GM18498 (cell line): ENCODE results near the gene MAPRE2.

ENCODE experiments used
- ATAC-seq: cut with Tn5 transposase; IDR thresholded peaks from one replicate; pipeline ENCODE4 v1.9.1; 2021; ENCODE audit warnings: mild to moderate bottlenecking, moderate library complexity; ENCODE audit not compliant: unreplicated experiment

Gene MAPRE2

GRCh38 chr18:35061336-35061735 is 20.1 kb downstream of the MAPRE2 start:
- no peak for ATAC-seq

DNA sequence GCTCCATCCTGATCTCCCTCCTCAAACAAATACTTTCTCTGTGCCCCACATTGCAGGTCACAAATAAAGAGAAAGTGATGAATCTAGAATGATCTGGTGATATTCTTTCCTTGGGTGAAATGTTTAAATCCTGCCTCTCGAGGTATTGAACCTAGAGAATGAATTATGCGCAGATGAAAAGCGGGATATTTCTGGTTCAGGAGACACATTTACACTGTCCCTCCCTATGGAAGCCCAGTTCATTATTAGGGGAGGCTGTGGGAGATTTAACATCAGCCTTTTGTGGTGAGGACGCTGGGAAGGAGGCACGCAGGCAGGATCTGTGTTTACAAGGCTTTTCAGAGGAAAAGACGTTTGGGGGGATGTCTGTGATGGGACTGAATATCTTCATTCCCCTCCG is 20.6 kb downstream of the MAPRE2 start:
- no peak for ATAC-seq

- no peak for ATAC-seq
Observed at GRCh38 chr18:35062408-35062807, 21.2 kb downstream of the MAPRE2 start.

DNA sequence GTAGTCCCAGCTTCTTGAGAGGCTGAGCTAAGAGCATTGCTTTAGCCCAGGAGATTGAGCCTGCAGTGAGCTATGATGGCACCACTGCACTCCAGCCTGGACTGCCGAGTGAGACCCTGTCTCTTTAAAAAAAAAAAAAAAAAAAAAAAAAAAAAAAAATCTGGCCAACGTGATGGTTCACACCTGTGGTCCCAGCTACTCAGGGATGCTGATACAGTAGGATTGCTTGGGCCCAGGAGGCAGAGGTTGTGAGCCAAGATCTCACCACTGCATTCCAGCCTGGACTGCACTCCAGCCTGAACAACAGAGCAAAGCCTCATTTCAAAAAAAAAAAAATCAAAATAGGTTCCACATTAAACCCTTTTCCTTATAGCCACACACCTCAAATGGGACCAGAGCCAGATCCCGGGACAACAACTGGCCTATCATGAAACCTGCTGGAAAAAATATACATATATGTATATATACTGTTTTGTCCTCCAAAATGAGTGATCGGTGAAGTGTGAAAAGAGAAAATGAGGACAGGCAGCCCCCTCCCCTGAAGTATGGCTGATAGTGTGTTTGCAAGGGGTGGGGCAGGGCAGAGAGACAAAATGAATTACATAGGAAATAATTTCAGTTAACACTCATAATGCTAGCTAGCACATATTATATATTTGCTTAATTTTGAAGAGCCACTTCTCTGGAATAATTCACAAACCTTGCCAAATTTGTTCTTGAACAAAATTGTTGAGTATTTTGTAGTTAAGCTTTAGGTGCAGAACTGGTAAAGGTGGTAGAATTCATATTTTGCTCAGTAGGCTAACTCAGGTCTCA is 22.9 kb downstream of the MAPRE2 start:
- no peak for ATAC-seq

GRCh38 chr18:35067454-35067853 is 26.2 kb downstream of the MAPRE2 start:
- no peak for ATAC-seq

- peak; percentile 76 for ATAC-seq
Observed at GRCh38 chr18:35071819-35072247, 30.6 kb downstream of the MAPRE2 start.

GRCh38 chr18:35072616-35073015 is 31.4 kb downstream of the MAPRE2 start:
- no peak for ATAC-seq

GRCh38 chr18:35073186-35074105 is 32.2 kb downstream of the MAPRE2 start:
- no peak for ATAC-seq

DNA sequence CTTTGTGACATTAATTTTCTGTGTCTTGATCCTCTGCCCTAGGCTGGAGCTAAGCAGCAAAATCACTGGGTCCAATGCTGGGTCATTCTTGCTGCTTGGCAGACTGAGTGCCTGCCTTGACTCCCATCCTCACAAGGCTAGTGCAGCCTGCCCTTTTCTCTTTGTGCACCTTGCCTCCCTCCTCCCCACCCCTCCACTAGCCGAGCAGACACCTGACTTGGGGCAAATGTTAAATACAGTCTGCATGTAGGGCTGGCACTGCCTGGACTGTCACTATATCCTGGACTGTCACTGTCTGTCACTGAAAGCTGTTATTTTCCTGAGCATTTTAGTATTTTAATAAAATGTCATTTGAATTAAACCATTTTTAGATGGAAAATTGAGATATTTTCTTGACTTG is 33.4 kb downstream of the MAPRE2 start:
- no peak for ATAC-seq

DNA sequence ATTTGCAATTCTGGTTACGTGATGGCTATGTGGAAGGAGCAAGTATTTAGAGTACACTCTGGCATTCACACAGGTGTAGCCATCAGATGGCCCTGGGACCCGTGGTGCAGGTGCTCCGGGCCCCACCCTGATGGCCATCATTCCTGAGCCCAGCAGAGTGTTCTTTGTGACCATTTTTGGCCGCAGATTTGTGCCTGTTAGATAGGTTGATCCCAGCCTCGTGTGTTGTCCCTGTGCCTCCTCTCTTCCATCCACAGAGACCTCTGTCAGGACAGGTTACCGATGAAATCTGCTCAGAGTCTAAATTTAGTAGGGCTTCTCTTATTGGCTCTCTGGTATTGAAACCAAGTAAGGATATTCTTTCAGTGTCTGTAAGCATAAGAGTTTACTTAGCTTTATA is 33.9 kb downstream of the MAPRE2 start:
- ATAC-seq, result no peak

DNA sequence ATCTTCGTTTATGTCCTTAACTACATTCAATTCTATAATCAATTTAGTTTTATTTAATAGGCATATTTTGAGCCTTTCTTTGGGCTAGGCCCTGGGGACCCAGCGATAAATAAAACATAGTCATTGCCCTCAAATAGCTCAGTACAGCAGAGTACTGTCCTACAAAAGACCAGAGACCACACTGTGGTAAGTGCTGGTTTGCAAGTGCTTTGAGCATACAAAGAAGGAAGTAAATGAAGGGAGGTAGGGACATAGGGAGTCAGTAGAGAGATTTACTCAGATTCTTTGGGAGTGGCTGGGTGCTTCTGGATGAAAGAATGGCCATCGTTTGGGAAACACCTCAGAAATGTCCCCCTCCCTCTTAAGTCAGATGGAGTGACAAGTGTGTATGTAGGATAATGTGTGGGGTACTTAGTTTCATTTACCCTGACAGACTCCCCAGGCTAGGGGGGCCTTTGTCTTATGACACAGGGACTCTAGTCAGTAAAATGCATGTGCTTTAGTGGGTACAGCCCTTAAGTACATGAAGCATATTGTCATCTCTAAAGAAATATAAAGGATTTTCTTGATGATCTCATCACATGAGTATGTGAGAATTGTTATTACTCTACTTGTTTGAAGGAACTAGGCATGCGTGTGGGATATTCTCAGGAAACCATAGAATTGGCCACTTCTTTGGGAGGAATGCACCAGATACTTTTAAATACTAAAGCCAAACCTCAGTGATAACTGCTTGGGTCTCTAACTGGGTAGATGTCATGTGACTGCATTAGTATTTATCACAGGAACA is 35.1 kb downstream of the MAPRE2 start:
- ATAC-seq, result no peak

DNA sequence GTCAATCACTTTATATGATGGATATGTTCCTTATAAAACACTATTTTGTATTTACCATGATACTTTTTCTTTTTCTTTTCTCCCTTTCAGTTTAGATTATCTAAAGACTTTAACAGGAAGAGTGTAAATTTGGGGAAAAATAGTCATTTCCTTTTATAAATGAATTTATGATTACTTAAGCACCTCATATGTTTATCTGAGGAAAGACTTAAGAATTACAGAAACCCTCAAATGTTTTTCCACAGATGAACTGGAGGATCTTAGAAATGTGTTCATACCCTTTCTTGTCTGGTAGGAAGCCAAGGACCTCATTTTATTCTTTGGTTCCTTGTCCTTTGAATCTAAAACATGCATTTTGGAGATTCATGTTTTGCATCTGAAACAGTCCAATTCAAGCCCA is 36.7 kb downstream of the MAPRE2 start:
- ATAC-seq, result no peak

DNA sequence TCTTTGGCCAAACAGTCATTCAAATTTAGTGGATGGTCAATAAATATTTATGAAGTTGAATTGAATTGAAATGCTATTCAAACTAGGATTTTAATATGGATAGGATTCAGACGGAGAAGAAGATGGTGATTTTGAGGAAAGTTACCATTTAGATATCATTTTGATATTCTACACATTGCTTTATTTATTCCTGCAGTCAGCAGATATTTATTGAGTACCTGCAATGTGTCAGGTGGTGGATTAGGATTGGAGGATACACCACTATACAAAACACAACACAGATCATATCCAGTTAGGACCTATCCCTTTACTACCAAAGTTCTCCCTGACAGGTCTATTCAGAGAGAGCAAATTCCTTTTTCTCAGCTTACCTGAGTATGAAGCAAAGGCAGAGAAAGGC is 38.8 kb downstream of the MAPRE2 start:
- no peak for ATAC-seq

DNA sequence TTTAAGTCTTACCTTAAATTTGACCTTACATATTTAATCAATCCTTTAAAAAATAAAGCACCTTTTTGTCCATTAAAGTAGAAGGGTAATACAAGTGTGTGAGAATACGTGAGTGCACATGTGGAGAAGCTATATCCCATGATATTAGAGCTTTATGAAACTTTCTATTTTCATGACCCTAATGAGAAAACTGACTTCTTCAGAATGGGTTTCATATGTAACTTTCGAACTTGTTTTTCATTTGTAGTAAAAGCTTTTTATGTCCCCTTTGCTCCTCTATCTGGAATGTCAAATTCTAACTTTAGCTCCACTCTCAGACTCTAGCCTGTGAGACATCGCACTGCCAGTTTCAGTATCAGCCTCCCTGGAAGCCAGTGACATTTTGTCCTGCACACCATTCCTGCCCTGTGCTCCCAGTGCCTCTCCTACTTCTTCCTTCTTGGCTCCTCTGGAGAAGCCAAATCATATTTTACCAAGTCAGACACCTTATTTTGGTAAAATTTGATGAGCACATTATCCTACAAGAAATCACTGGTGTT is 42.0 kb downstream of the MAPRE2 start:
- ATAC-seq, result no peak

GRCh38 chr18:35084494-35085449 is 43.6 kb downstream of the MAPRE2 start:
- ATAC-seq, result no peak

DNA sequence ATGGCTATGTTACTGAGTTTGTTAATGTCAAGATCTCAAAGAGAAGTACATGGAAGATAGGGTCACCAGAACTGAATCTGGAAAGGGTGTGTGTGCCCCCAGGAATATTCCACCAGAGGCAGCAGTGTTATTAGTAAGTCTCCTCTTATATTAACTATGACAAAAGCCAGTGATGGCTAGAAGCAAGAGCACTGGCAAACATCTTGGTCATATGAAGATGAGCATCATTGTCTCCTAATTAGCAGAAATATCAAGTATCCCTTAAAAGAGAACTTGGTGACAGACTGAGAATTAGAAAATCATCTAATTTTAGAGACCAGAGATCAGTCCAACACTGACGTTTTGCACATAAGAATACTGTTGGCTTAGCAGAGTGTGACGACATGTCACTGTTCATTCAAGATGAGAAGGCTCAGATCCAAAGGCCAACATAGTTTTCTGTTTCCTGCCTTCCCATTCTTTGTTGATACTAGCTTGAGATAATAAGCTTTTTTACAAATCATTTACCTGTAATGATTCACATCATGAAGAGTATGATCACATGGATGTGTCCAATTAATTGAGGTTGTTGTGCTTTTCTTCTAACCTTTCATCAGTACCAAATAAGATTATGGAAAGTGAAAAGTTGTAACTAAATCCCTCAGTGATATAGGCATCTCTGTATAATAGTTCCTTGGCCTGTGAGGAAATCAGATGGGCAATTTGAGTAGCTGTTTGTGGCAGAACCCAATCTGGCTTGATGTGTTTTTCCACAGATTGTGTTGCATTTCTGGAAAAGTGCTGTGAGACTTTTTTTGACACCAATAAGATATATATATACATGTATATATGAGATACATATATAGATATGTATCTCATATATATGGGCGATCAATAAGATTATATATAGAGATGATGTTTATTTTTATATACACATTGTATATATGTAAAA is 44.5 kb downstream of the MAPRE2 start:
- no peak for ATAC-seq

GRCh38 chr18:35086704-35087103 is 45.5 kb downstream of the MAPRE2 start:
- ATAC-seq, result no peak

DNA sequence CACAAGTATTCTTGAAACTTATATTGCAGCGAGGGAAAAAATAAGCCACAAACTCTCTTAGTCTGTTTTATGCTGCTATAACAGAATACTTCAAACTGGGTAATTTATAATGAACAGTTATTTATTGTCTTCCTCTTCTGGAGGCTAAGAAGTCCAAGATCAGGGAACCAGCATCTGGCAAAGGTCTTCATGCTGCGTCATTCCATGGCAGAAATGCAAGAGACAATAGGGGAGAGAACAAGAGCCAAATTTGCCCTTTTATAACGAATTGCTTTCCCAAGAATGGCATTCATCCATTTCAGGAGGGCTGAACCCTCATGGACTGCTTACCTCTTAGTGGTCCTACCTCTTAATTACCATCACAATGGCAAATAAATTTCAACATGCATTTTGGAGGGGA is 46.5 kb downstream of the MAPRE2 start:
- no peak for ATAC-seq

- no peak for ATAC-seq
Observed at GRCh38 chr18:35088921-35089320, 47.7 kb downstream of the MAPRE2 start.
